Nucleus accumbens (tissue), 56 donors: ENCODE data around the gene AOAH.
"Not testable (repeated sequence)": the region's sequence is repeated elsewhere in the genome, so short reads cannot be mapped to it uniquely, and the experiment has no call there.

Source experiments
- DNase-seq, 56 donors: peaks; one replicate each; lab custom pipeline; 2025; lab: John Stamatoyannopoulos, UW

Gene AOAH

GRCh38 chr7:36484265-36484664 is 240.0 kb downstream of the AOAH start:
- no peak for DNase-seq

- DNase-seq, result peak in 37 of 56 donors; percentile 7 to 59 (median 23)
Measured at GRCh38 chr7:36483853-36484252, 240.4 kb downstream of the AOAH start.

GRCh38 chr7:36478745-36479144 is 245.5 kb downstream of the AOAH start:
- DNase-seq, result no peak

GRCh38 chr7:36475381-36475780 is 248.9 kb downstream of the AOAH start:
- DNase-seq, result no peak

GRCh38 chr7:36475011-36475342 is 249.3 kb downstream of the AOAH start:
- DNase-seq, result no peak

- DNase-seq, result no peak
Measured at GRCh38 chr7:36474283-36475010, 249.8 kb downstream of the AOAH start.

- peak in 43 of 56 donors; percentile 6 to 77 (median 31) for DNase-seq
Measured at GRCh38 chr7:36473454-36474282, 250.6 kb downstream of the AOAH start.

GRCh38 chr7:36472141-36472729 is 252.1 kb downstream of the AOAH start:
- DNase-seq, result no peak

GRCh38 chr7:36469236-36469635 is 255.1 kb downstream of the AOAH start:
- DNase-seq, result no peak

GRCh38 chr7:36468370-36469101 is 255.8 kb downstream of the AOAH start:
- DNase-seq, result no peak

GRCh38 chr7:36466001-36466400 is 258.3 kb downstream of the AOAH start:
- DNase-seq, result not testable (repeated sequence)

- DNase-seq, result no peak
Measured at GRCh38 chr7:36464271-36464670, 260.0 kb downstream of the AOAH start.
